ENCODE results near the gene KCNAB1.
"Not testable (repeated sequence)": the region's sequence is repeated elsewhere in the genome, so short reads cannot be mapped to it uniquely, and the experiment has no call there.

Gene KCNAB1

GRCh38 chr3:156273111-156273694 lies 152.8 kb downstream of the KCNAB1 start:
- Histone ChIP-seq H3K9ac (ENCODE audit: low read depth, low read length, poor library complexity, severe bottlenecking) (no peak overlapping the region), H3K4me3 (ENCODE audit: low read length, poor library complexity, severe bottlenecking) (no peak overlapping the region), H3K9me2 (replicated peaks; ENCODE audit: low read depth, low read length) (no peaks in the 10 kb centered on the region), H3K79me2 (ENCODE audit: insufficient read depth, low read length) (no peaks in the 10 kb centered on the region), H3K9me3 (ENCODE audit: insufficient read depth, low read depth, low read length) (no peaks in the 10 kb centered on the region), H4K20me1 (ENCODE audit: insufficient read depth, low read length, poor library complexity, severe bottlenecking) (no peaks in the 10 kb centered on the region), H2AFZ (ENCODE audit: low read length) (no peak overlapping the region), H3F3A (ENCODE audit: low read depth) (no peaks in the 10 kb centered on the region), H3K36me3 (ENCODE audit: insufficient read depth, low read length) (no peaks in the 10 kb centered on the region), H3K4me1 (ENCODE audit: insufficient read depth, low read length, poor library complexity, severe bottlenecking) (no peaks in the 10 kb centered on the region), H3K4me2 (ENCODE audit: low read depth, low read length, poor library complexity, severe bottlenecking) (no peak overlapping the region), H3K27me3 (ENCODE audit: insufficient read depth, low read length, poor library complexity, severe bottlenecking) (no peaks in the 10 kb centered on the region)
- TF ChIP-seq EZH2phosphoT487 (IDR thresholded peaks at IDR 0.05; ENCODE audit: borderline replicate concordance) (no peak), CTCF (conservative IDR thresholded peaks at IDR 0.05; ENCODE audit: low read length) (no peak)

- Histone ChIP-seq H4K20me1 (ENCODE audit: insufficient read depth, low read length, poor library complexity, severe bottlenecking) (no peaks in the 10 kb centered on the region), H3K27me3 (ENCODE audit: insufficient read depth, low read length, poor library complexity, severe bottlenecking) (no peaks in the 10 kb centered on the region), H3F3A (ENCODE audit: low read depth) (no peaks in the 10 kb centered on the region), H3K36me3 (ENCODE audit: insufficient read depth, low read length) (no peaks in the 10 kb centered on the region), H3K4me2 (ENCODE audit: low read depth, low read length, poor library complexity, severe bottlenecking) (no peak overlapping the region), H2AFZ (ENCODE audit: low read length) (no peak overlapping the region), H3K79me2 (ENCODE audit: insufficient read depth, low read length) (no peaks in the 10 kb centered on the region), H3K9ac (ENCODE audit: low read depth, low read length, poor library complexity, severe bottlenecking) (no peak overlapping the region), H3K9me3 (ENCODE audit: insufficient read depth, low read depth, low read length) (no peaks in the 10 kb centered on the region), H3K4me3 (ENCODE audit: low read length, poor library complexity, severe bottlenecking) (no peak overlapping the region), H3K9me2 (replicated peaks; ENCODE audit: low read depth, low read length) (no peaks in the 10 kb centered on the region), H3K4me1 (ENCODE audit: insufficient read depth, low read length, poor library complexity, severe bottlenecking) (no peaks in the 10 kb centered on the region)
- TF ChIP-seq CTCF (conservative IDR thresholded peaks at IDR 0.05; ENCODE audit: low read length) (no peak), EZH2phosphoT487 (IDR thresholded peaks at IDR 0.05; ENCODE audit: borderline replicate concordance) (no peak)
Measured at GRCh38 chr3:156274791-156275190, 154.4 kb downstream of the KCNAB1 start.

GRCh38 chr3:156284637-156285036 lies 164.3 kb downstream of the KCNAB1 start:
- not testable (repeated sequence) for H3K9me3 ChIP-seq (ENCODE audit: insufficient read depth, low read depth, low read length); H3K4me3 ChIP-seq (ENCODE audit: low read length, poor library complexity, severe bottlenecking); H3K27me3 ChIP-seq (ENCODE audit: insufficient read depth, low read length, poor library complexity, severe bottlenecking); H3K9ac ChIP-seq (ENCODE audit: low read depth, low read length, poor library complexity, severe bottlenecking); H3K4me1 ChIP-seq (ENCODE audit: insufficient read depth, low read length, poor library complexity, severe bottlenecking); H3K9me2 ChIP-seq (replicated peaks; ENCODE audit: low read depth, low read length); H4K20me1 ChIP-seq (ENCODE audit: insufficient read depth, low read length, poor library complexity, severe bottlenecking); H3F3A ChIP-seq (ENCODE audit: low read depth); H2AFZ ChIP-seq (ENCODE audit: low read length); H3K79me2 ChIP-seq (ENCODE audit: insufficient read depth, low read length); H3K36me3 ChIP-seq (ENCODE audit: insufficient read depth, low read length); H3K4me2 ChIP-seq (ENCODE audit: low read depth, low read length, poor library complexity, severe bottlenecking)

GRCh38 chr3:156285626-156286025 lies 165.2 kb downstream of the KCNAB1 start:
- Histone ChIP-seq H3K4me1 (ENCODE audit: insufficient read depth, low read length, poor library complexity, severe bottlenecking) (no peaks in the 10 kb centered on the region), H3F3A (ENCODE audit: low read depth) (no peaks in the 10 kb centered on the region), H3K27me3 (ENCODE audit: insufficient read depth, low read length, poor library complexity, severe bottlenecking) (no peaks in the 10 kb centered on the region), H3K9me2 (replicated peaks; ENCODE audit: low read depth, low read length) (no peaks in the 10 kb centered on the region), H3K9me3 (ENCODE audit: insufficient read depth, low read depth, low read length) (no peaks in the 10 kb centered on the region), H3K36me3 (ENCODE audit: insufficient read depth, low read length) (no peaks in the 10 kb centered on the region), H4K20me1 (ENCODE audit: insufficient read depth, low read length, poor library complexity, severe bottlenecking) (no peaks in the 10 kb centered on the region), H2AFZ (ENCODE audit: low read length) (no peak overlapping the region), H3K79me2 (ENCODE audit: insufficient read depth, low read length) (no peaks in the 10 kb centered on the region), H3K4me3 (ENCODE audit: low read length, poor library complexity, severe bottlenecking) (no peak overlapping the region), H3K4me2 (ENCODE audit: low read depth, low read length, poor library complexity, severe bottlenecking) (no peak overlapping the region), H3K9ac (ENCODE audit: low read depth, low read length, poor library complexity, severe bottlenecking) (no peak overlapping the region)
- TF ChIP-seq EZH2phosphoT487 (IDR thresholded peaks at IDR 0.05; ENCODE audit: borderline replicate concordance), result no peak
- no peak for TF ChIP-seq CTCF (conservative IDR thresholded peaks at IDR 0.05; ENCODE audit: low read length)

Measured in Loucy (cell line).